Islet of Langerhans (tissue), 1 donor: Measurements from ENCODE around the gene TRAF3IP3.
A peak's percentile ranks its signal among the peaks of the same experiment; 100 is the strongest.

Source experiments
- FAIRE-seq: peaks from one replicate; lab custom pipeline; 2011; peaks lifted over from hg19 to GRCh38; lab: Jason Lieb, UNC

The TRAF3IP3 gene, protein sequence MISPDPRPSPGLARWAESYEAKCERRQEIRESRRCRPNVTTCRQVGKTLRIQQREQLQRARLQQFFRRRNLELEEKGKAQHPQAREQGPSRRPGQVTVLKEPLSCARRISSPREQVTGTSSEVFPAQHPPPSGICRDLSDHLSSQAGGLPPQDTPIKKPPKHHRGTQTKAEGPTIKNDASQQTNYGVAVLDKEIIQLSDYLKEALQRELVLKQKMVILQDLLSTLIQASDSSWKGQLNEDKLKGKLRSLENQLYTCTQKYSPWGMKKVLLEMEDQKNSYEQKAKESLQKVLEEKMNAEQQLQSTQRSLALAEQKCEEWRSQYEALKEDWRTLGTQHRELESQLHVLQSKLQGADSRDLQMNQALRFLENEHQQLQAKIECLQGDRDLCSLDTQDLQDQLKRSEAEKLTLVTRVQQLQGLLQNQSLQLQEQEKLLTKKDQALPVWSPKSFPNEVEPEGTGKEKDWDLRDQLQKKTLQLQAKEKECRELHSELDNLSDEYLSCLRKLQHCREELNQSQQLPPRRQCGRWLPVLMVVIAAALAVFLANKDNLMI

DNA sequence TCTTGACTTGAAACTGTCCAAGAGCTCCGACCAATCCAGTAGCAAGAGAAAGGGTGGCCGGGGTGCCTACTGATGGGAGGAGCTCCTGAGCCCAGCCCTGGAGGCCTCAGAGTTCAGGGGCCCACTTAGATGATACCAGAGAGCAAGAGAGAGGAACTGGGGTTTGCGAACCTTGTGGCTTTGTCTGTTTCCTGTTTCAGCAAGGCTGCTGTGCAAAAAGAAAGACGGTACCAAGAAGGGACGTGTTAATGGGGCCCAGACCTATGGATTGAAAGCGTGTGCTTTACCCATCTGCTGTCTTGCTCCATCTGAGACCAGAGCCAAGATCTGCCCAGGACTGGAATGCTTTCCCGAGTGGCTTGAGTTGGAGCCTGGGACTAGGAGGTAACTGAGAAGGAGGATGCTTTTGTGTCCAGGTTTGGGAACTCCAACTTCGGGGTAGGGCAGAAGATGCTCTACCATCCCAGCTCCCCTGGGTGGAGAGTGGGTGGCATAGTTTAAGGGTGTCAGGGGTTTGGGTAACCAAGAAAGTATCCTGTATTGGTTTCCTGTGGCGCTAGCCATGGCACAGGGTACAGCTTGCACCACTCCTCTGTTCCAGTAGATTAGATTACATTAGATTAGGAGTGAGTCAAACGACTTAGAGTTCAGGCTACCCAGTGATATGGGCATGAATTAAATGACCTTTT is at the start of gene TRAF3IP3:
TSS of gene TRAF3IP3 (plus strand) at position 128 of the 689 bp plus-strand sequence. CDS start 3,987 bp downstream, outside the sequence.
- FAIRE-seq, result no peak

DNA sequence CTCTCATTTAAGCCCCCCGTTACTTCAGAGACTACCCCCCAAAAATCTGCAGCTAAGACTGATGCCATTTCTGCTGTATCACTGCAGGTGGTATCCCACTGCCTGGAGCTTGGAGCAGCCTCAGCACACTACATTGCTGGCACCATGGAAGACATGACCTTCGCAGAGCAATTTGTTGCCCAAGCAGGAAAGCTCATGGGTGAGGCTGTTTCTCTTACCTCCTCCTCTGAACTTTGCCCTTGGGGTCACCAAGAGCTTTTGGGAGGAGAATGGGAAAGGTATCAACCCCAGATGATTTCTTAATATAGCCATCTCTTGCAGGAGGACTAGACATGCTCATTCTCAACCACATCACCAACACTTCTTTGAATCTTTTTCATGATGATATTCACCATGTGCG is 49.2 kb upstream of the TRAF3IP3 start:
- FAIRE-seq, result no peak

DNA sequence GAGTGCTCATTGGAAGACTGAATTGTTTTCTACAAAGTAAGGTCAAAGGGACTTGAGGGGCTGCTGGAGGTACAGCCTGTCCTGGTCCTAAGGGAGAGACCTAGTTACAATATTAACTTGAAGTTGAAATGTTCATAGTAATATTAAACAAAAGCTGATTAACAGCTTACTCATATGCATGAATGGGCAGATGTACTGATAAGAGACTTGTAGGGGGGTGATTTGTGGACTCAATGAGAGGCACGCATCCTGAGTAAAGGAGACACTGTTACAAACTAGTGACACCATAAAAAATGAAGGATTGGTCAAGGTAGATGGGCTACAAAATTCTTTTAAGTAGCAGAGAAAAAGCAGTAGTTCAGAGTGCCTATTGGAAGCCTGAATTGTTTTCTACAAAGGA is 48.5 kb upstream of the TRAF3IP3 start:
- no peak for FAIRE-seq

DNA sequence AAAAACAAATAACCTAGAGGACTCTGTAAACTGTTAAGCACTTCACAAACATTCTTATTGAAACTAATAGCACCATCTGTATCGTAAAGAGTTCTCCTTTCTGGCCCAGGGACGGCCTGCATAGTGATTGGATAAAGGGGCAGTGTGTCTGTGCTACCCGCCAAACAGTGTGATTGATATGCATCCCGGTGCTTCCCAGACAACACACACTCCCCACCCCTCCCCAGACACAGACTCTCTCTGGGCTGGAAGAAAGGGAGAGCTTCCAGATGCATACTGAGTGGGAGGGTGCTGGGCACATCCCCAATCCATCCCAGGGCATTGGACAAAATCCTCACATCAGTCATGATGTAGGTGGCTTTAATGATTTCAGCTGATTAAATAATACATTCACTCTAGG is 47.6 kb upstream of the TRAF3IP3 start:
- FAIRE-seq, result no peak

DNA sequence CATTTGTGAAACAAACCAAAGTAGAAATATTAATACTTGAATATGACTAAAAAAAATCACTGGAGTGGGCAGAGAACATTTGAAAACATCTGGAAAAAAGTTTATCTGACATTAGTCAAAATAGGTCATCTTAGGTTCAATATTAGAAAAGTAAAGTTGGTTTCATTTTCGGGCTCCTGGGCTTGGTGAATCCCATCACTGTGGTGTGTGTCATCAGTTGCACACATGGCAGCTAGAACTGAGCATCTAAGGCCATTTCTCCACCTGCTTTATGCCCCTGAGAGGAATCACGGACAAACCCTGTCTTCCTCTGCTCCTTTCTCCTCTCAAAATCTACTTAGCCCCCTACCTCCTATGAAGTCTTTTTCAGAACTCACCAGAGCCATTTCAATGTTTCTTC is 45.8 kb upstream of the TRAF3IP3 start:
- no peak for FAIRE-seq

DNA sequence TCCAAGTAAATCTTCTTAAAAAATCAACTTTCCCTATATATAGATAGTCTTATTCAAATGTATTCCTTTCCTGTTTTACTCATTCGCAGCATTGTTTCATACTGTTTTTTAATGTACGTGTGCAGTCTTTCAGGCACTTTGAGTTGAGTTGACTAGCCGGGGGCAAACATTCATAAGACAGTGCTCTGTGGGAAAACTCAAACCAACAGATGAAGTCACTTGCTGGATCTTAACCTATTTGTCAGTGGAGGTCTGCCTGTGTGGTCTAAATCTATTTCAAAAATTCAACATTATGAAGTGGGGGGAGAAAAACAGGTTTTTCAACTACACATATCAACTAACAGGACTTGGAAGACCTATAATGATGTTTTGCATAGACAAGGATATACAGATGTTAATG is 45.0 kb upstream of the TRAF3IP3 start:
- FAIRE-seq, result no peak

DNA sequence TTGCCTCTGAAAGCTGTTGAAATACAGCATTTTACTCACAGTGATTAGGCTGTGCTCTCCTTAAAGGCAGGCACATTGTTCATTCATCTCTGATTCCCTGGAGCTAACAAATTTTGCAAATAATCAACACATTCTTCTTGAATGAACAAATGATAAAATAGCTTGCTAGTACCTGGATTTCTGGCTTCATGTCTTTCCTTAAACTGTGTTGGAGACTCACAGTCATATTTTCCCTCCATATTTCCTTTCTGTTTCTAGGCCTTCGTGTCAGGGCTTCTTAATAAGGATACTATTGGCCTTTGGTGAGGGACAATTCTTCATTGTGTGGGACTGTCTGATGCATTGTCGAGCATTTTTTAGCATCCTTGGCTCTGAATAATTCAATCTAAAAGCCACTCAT is 41.5 kb upstream of the TRAF3IP3 start:
- FAIRE-seq, result no peak

DNA sequence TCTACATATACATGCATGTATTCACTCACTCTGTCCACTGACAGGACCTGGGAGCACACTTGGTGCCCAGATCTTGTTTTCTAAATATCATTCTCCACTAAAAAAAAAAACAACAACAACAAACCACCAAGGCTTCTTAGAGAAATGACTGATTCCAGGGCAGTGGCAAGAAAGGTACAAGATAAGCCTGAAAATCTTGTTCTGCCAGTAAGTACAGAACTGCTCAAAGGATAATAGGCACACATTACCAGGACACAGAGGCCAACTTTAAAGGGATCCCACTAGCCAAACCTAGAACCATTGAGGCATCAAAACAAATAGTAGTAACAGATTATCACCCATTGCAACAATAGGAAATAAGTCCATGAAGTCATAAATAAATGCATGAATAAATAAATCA is 40.5 kb upstream of the TRAF3IP3 start:
- FAIRE-seq, result no peak

DNA sequence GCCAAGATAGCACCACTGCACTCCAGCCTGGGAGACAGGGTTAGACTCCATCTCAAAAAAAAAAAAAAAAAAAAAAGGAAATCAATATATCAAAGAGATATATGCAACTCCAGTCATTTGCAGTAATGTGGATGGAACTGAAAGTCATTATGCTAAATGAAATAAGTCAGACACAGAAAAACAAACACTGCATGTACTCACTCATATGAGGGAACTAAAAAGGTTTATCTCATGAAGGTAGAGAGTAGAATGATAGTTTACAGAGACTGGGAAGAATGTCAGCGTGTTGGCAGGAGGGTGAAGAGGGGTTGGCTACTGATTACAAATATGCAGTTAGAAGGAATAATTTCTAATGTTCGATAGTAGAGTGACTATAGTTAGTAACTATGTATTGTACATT is 38.0 kb upstream of the TRAF3IP3 start:
- peak; percentile 45 for FAIRE-seq

DNA sequence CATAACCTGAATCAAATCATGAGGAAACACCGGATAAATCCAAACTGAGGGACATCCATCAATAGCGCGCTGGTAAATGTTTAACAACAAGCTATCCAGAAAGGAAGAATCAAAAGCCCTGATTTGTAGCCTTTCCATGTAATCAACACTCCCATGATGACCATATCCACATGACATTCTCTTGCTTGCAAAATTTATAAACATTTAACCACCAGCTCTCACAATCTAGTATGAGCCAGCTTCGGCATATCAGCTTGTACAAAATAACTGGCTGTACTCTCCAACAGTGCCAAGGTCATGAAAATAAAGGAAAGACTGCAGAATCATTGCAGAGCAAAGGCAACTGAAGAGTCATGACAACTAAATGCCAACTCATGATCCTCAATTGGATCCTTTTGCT is 35.5 kb upstream of the TRAF3IP3 start:
- FAIRE-seq, result no peak

DNA sequence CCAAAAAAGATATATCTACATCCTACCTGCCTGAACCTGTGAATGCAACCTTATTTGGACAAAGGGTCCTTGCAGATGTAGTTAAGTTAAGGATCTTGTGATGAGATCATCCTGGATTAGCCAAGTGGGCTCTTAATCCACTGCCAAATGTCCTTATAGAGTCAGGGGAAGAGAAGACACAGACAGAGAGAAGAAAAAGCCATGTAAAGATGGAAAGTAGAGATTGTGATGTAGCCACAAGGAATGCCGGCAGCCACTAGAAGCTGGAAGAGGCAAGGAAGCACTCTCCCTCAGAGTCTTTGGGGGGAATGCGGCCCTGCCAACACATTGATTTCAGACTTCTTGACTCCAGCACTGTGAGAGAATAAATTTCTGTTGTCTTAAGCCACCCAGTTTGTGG is 35.0 kb upstream of the TRAF3IP3 start:
- FAIRE-seq, result no peak

DNA sequence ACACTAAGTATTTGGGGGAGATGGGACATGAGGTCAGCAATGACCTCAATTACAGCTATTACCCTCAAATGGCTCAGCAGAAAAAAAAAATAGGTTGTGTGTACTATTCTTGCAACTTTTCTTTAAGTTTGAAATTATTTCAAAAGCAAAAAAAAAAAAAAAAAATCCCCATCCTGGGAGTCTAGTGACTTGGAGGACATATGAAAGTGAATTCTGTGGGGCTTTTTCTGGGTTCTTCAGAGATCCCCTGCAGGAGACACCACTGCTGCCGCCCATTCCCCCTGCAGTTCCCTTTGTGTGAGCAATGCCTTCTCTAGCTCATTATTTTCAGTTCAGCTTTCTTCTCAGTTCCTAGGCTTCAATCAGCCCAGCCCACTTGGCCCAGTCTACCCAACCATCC is 34.5 kb upstream of the TRAF3IP3 start:
- FAIRE-seq, result no peak

DNA sequence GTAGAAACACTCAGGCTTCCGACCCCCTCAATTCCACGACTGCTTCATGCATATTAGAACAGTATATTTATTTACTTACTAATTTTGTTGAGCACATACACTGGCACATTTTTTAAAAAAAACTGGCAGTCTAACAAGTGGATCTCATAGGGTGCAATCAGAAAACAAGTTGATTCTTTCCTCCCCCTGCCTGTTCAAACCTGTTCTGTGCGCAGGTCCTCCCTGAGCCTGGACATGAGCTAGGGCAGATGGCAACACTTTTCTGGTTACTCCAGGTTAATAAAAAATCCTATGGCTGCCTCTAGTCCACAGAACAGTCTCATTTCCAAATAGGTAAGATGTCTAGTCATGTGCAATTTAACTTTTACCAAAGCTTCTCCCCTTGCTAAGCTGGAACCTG is 32.6 kb upstream of the TRAF3IP3 start:
- no peak for FAIRE-seq

DNA sequence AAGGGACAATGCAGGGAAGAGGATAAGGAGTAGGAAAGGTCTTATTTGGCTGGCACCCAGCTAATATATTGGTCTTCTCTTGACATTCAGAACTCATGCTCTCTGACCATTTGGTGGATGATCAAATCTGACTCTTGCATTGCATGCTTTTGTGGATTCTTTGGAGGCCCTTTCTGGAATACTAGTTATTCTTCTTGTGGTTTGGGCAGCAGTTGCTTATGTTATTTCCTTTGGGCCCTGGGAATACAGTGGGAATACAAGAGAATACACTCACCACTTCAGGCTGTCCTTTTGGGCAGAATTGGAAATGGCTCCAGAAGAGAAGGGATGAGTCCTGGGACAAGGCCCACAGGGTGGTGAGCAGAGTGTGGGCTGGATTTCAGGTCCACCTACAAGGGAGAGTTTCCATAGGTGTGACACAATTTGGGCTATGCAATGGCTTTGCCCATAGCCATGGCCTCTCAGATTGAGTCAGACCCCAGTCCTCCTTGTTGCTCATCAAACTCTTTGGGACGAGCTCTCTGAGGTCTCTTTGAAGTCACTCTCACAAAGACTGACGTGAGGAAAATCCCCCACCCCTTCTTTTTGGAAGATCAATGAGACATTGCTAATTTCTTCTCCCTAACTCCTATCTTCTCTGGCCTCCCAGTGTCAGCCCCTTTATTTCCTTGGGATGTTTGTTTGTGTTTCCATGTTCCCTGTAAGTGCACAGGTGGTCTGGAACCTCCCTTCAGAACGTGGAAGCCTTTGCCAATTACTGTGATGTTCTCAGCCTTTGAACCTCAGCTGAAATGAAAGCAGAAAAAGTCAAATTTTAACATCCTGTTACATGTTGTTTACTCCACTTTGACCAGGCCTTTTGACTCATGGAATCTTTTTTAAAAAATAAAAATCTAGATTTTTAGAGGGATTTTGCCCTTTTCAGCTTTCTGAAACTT is 31.8 kb upstream of the TRAF3IP3 start:
- no peak for FAIRE-seq

DNA sequence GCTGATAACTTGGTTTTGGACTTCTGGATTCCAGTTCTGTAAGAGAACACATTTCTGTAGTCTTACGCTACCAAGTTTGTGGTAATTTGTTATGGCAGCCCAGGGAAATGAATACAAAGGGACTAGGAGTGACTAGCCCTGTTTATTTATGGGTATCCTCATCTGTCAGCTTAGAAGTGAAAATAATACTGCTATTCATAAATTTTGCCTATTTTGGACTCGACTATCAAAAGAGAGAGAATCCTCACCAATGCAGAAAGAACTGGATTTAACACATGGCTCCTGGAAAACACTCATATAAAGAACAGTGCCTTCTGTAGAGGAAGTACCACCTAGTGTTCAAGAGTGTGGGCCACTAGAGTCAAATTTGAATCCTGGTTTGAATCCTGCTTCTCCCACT is 28.6 kb upstream of the TRAF3IP3 start:
- no peak for FAIRE-seq

DNA sequence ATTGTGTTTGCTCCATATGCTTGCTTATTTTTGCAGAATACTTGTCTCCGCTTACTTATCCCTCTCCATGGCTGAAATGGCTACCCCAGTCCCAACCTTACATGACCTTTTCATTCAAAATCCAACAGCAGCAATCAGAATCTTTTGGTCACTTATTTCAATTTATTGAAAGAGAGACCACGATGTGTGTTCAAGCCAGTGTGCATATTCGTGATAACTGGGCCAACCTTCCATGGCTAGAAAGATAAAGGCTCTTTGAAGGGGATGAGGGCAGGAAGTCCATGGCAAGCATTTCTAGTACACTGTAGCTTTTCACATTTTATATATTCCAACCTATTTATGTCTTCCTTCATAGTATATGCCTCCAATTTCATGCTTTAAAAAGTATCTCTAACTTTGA is 28.1 kb upstream of the TRAF3IP3 start:
- FAIRE-seq, result no peak

DNA sequence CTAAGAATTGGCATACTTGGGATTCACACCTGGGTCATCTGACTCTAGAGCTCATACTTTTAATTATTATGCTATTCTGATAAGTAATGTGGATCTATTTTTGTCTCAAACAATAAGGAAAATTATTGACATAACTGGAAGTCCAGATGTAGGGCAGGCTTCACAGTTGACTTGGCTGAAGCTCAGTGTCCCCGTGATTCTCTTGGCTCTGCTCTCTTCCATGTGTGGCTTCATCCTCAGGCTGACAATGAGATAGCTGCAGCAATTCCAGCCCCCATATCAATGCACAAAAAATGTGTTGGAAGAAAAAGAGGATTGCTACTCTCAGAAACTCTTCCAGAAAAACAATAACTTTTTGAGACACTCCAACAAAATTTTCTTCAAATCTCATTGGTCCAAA is 27.4 kb upstream of the TRAF3IP3 start:
- no peak for FAIRE-seq

DNA sequence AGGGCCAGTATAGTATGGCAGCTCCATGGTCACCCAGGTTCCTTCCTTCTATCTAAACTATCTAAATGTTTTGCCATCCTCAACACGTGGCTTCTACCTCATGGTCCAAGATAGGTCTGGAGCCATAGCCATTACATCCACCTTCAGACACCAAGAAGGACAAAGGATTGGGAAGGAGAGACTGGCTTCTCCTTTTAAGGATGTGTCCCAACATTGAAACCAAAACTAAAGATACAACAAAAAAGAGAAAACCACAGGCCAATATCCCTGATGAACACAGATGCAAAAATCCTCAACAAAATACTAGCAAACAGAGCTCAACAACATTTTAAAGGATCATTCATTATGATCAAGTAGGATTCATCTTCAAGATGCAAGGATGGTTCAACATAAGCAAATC is 26.4 kb upstream of the TRAF3IP3 start:
- FAIRE-seq, result no peak

DNA sequence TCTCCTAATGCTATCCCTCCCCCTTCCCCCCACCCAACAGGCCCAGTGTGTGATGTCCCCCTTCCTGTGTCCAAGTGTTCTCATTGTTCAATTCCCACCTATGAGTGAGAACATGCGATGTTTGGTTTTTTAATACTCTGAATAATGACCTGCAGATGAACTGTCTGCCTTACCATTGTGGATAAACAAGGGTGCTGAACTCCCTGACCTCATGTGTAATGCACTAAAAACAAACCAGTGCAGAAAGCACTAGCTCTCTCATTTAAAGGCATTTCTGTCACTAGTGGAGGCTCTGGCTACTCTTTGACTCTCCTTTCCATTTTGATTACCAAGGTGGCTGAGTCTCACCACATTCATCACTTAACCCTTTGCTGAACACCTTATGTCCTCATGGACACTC is 23.1 kb upstream of the TRAF3IP3 start:
- no peak for FAIRE-seq

DNA sequence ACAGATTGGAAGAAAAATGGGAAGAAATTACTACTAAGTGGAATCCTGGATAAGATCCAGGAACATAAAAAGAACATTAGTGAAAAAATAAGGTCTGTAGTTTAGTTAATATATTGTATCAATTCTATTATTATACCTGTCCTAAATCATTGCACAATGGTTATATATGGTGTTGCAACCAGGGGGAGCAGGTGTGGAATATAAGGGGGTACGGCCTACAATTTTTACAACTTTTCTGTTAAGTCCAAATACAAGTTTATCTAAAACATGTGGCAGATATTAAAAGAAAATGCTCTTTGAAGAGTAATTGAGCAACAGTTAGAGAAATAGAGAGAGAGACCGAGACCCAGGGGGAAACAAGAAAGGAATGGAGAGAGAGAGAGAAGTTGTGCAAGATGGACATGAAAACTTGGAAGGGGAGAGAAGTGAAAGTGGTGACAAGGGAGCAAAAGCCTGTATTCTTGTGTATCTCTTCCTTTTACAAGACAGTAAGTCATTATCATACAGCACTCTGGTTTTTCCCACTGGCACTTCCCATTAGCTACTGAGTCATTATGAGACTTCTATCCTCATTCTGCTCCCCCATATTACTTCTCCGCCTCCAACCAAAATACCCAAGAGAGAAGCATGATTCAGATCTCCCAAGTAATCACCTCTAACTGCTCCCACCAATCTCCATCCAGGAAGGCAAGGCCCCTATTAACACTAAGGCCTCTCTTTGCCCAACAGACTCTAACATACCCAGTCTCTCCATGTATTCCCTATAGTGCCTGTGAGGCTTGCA is 22.3 kb upstream of the TRAF3IP3 start:
- no peak for FAIRE-seq

DNA sequence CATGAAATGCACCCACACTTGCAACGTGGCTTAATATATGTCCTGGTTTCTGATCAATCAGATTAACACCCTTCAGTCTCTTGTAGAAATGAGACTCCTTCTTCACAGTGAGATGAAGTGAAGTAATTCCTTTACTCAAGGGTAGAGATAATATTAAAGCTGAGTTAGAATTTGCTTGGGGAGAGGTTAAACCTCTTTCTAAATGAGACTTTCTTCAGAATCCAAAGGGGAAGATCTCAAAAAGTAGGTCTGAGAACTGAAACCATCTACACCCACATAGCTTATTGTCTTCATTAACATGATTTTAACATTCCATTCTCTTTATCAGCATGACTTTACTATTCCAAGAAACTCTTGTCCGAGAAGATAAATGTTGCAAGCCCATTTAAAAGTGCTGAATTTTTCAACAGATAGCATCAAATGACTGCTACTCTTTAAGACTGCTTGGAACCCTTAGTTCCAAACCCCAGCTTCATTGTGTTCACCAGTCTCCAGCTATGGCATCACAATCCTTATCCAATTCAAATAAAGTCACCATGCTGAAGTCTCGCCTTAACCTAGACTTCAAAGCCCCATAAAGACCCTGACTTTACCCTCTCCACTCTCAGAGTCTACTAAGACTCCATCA is 19.2 kb upstream of the TRAF3IP3 start:
- FAIRE-seq, result no peak
